Measurements from ENCODE around the gene UBXN10. TPM values are rescaled to one million over a fixed set of nuclear protein-coding genes. Genes with fewer than 3 reads are reported as not detected.

The UBXN10 gene
- total and polyA plus RNA-seq, 2 of the 8 experiments (the other 6 are each of a cell fraction or from before 2014, with no cell fraction given), result 0.43 to 0.68 TPM

GRCh38 chr1:20143318-20143717, 42.6 kb upstream of the UBXN10 start:
- Histone ChIP-seq H2AFZ (ENCODE audit: low read length) (no peak overlapping the region), H3K4me1 (replicated peaks in 1 of 4; ENCODE audit: control insufficient read depth in 3 of 4, insufficient read depth in 4 of 4, low read length in 3 of 4) (no peaks in the 10 kb centered on the region; a peak in 1 of 7 replicates), H3K56ac (replicated peaks; ENCODE audit: insufficient read length, low read depth, low read length) (no peak overlapping the region), H2BK120ac (replicated peaks; ENCODE audit: low read depth, low read length) (no peak overlapping the region), H3K36me3 (ENCODE audit: control insufficient read depth in 2 of 4, insufficient read depth in 4 of 4, low read length in 3 of 4) (no peaks in the 10 kb centered on the region), H2BK5ac (ENCODE audit: low read depth, low read length) (no peak overlapping the region), H3K4me3 (ENCODE audit: extremely low read depth in 1 of 4, insufficient read depth in 2 of 4, low read depth in 3 of 4, low read length in 4 of 4) (no peak overlapping the region), H4K91ac (replicated peaks; ENCODE audit: insufficient read length, low read length) (no peak overlapping the region), H4K5ac (ENCODE audit: insufficient read length, low read depth, low read length) (no peak overlapping the region), H3K27me3 (replicated peaks in 1 of 4; ENCODE audit: control insufficient read depth in 3 of 4, extremely low read depth in 1 of 4, insufficient read depth in 3 of 4, low read length in 3 of 4) (no peaks in the 10 kb centered on the region), H3K4me2 (ENCODE audit: insufficient read depth in 1 of 2, low read depth in 2 of 2, low read length in 2 of 2) (no peak overlapping the region), H2AK5ac (ENCODE audit: low read depth, low read length) (no peak overlapping the region), H3K23me2 (ENCODE audit: low read depth, low read length) (peaks cover 3% of the 10 kb centered on the region; the same call in 1 of the 2 replicates), H3K14ac (ENCODE audit: insufficient read length) (no peak overlapping the region), H3K79me1 (ENCODE audit: low read depth, low read length) (no peaks in the 10 kb centered on the region), H3K79me2 (ENCODE audit: control insufficient read depth in 1 of 2, insufficient read depth in 2 of 2, low read length in 2 of 2) (no peaks in the 10 kb centered on the region), H3K4ac (replicated peaks; ENCODE audit: insufficient read length, low read depth, low read length) (no peak overlapping the region), H4K20me1 (replicated peaks in 1 of 2; ENCODE audit: control insufficient read depth in 1 of 2, insufficient read depth in 2 of 2, low read length in 2 of 2) (no peaks in the 10 kb centered on the region), H2BK15ac (ENCODE audit: low read length) (no peak overlapping the region), H3K27ac (ENCODE audit: low read depth, low read length) (no peak overlapping the region), H4K8ac (ENCODE audit: extremely low read depth, insufficient read depth, low read length) (no peak overlapping the region), H3K23ac (ENCODE audit: insufficient read length) (no peak overlapping the region), H3K9me3 (ENCODE audit: insufficient read depth in 2 of 2, low read depth in 1 of 2, low read length in 1 of 2) (no peaks in the 10 kb centered on the region; a peak in 1 of 4 replicates), H3K18ac (ENCODE audit: extremely low read depth, low read length) (no peak overlapping the region), H2BK12ac (ENCODE audit: low read depth, low read length) (no peak overlapping the region), H3K9ac (replicated peaks in 1 of 4; ENCODE audit: extremely low read depth in 1 of 4, low read depth in 3 of 4, low read length in 3 of 4) (no peak overlapping the region), H2BK20ac (ENCODE audit: low read length) (no peak overlapping the region)
- ChIA-PET POLR2A (ENCODE audit: partially characterized antibody) (no interaction called here), CTCF (ENCODE audit: partially characterized antibody) (interaction anchor here (0.8 to 13.0 kb wide), 9 partner anchors 9 to 224 kb away, joined by 3 to 127 read pairs (median 4); partner anchors contain the start of gene PLA2G2E)
- DNase-seq (ENCODE audit: low read depth in 1 of 2, low spot score in 2 of 2), result no peak
- no peak for TF ChIP-seq TCF12 (IDR thresholded peaks at IDR 0.05; ENCODE audit: low read depth, low read length)
- no peak for TF ChIP-seq RNF2 (IDR thresholded peaks at IDR 0.05; ENCODE audit: borderline replicate concordance, low read depth, low read length, missing control alignments, poor library complexity, severe bottlenecking)
- no peak for TF ChIP-seq TAF7 (optimal IDR thresholded peaks at IDR 0.05; ENCODE audit: borderline replicate concordance, low read depth, low read length)
- TF ChIP-seq ATF3 (IDR thresholded peaks at IDR 0.05; ENCODE audit: insufficient read depth, low read depth, low read length), result no peak
- TF ChIP-seq MAX (IDR thresholded peaks at IDR 0.05), result no peak
- no peak for FAIRE-seq
- 95% methylated on average over 7 of the region's 8 CpGs; no CpG with 5 or more reads in 1 of the 2 experiments for WGBS, 2 experiments (ENCODE audit: extremely low coverage in 1 of 2, insufficient coverage in 1 of 2, insufficient read length in 1 of 2, insufficient replicate concordance in 2 of 2, low coverage in 1 of 2, low lambda C conversion rate in 2 of 2, missing lambda C conversion rate in 1 of 2)
